ENCODE data around the gene ACSS1. TPM values are rescaled to one million over a fixed set of nuclear protein-coding genes. Genes with fewer than 3 reads are reported as not detected.
A peak's percentile ranks its signal among the peaks of the same experiment; 100 is the strongest.

Gene ACSS1
- total RNA-seq, 1 donor: 3.5 TPM

- TF ChIP-seq CTCF (IDR thresholded peaks at IDR 0.05; ENCODE audit: insufficient read depth, low read depth, low read length): no peak
- no peak for DNase-seq (ENCODE audit: low read depth)
- H3K4me3 ChIP-seq (ENCODE audit: low read depth, low read length): no peak overlapping the region
Observed at GRCh38 chr20:25036331-25036936, 21.5 kb downstream of the ACSS1 start.

- no peak for DNase-seq (ENCODE audit: low read depth)
- TF ChIP-seq CTCF (IDR thresholded peaks at IDR 0.05; ENCODE audit: insufficient read depth, low read depth, low read length): no peak
- no peak overlapping the region for H3K4me3 ChIP-seq (ENCODE audit: low read depth, low read length)
Observed at GRCh38 chr20:25035921-25036320, 22.0 kb downstream of the ACSS1 start.

- TF ChIP-seq CTCF (IDR thresholded peaks at IDR 0.05; ENCODE audit: insufficient read depth, low read depth, low read length): no peak
- H3K4me3 ChIP-seq (ENCODE audit: low read depth, low read length): no peak overlapping the region
- no peak for DNase-seq (ENCODE audit: low read depth)
Observed at GRCh38 chr20:25033924-25034300, 24.0 kb downstream of the ACSS1 start.

GRCh38 chr20:25033265-25033923 lies 24.5 kb downstream of the ACSS1 start:
- no peak overlapping the region for H3K4me3 ChIP-seq (ENCODE audit: low read depth, low read length)
- DNase-seq (ENCODE audit: low read depth): peak; percentile 23
- no peak for TF ChIP-seq CTCF (IDR thresholded peaks at IDR 0.05; ENCODE audit: insufficient read depth, low read depth, low read length)

GRCh38 chr20:25032478-25033264 lies 25.3 kb downstream of the ACSS1 start:
- no peak for DNase-seq (ENCODE audit: low read depth)
- no peak for TF ChIP-seq CTCF (IDR thresholded peaks at IDR 0.05; ENCODE audit: insufficient read depth, low read depth, low read length)
- H3K4me3 ChIP-seq (ENCODE audit: low read depth, low read length): no peak overlapping the region

GRCh38 chr20:25032065-25032477 lies 25.9 kb downstream of the ACSS1 start:
- DNase-seq (ENCODE audit: low read depth): no peak
- no peak for TF ChIP-seq CTCF (IDR thresholded peaks at IDR 0.05; ENCODE audit: insufficient read depth, low read depth, low read length)
- no peak overlapping the region for H3K4me3 ChIP-seq (ENCODE audit: low read depth, low read length)

Measured in fibroblast of villous mesenchyme (primary cell).